ENCODE measurements around the gene ZC3H12D. TPM values are rescaled to one million over a fixed set of nuclear protein-coding genes. Genes with fewer than 3 reads are reported as not detected.

Gene ZC3H12D
- 1 to 10 TPM; 2.0 to 4.0 (median 3.1) TPM for polyA plus RNA-seq
- long read RNA-seq, donor 1: 0 reads
- long read RNA-seq, donor 2, full-length matches to known transcripts: 1 of 1 reads
- long read RNA-seq, donor 2, partial matches to known transcripts: 0 of 1 reads
- long read RNA-seq, donor 2, other reads (novel, unspliced or antisense): 0 of 1 reads
- long read RNA-seq, donor 3: 0 reads
- long read RNA-seq, donor 4: 0 reads
- long read RNA-seq, donor 5: 0 reads
- long read RNA-seq, donor 6: 0 reads
- long read RNA-seq, donor 7: 0 reads
- long read RNA-seq, donor 8: 0 reads
- long read RNA-seq, donor 9: 0 reads
- long read RNA-seq, donor 10: 0 reads

DNA sequence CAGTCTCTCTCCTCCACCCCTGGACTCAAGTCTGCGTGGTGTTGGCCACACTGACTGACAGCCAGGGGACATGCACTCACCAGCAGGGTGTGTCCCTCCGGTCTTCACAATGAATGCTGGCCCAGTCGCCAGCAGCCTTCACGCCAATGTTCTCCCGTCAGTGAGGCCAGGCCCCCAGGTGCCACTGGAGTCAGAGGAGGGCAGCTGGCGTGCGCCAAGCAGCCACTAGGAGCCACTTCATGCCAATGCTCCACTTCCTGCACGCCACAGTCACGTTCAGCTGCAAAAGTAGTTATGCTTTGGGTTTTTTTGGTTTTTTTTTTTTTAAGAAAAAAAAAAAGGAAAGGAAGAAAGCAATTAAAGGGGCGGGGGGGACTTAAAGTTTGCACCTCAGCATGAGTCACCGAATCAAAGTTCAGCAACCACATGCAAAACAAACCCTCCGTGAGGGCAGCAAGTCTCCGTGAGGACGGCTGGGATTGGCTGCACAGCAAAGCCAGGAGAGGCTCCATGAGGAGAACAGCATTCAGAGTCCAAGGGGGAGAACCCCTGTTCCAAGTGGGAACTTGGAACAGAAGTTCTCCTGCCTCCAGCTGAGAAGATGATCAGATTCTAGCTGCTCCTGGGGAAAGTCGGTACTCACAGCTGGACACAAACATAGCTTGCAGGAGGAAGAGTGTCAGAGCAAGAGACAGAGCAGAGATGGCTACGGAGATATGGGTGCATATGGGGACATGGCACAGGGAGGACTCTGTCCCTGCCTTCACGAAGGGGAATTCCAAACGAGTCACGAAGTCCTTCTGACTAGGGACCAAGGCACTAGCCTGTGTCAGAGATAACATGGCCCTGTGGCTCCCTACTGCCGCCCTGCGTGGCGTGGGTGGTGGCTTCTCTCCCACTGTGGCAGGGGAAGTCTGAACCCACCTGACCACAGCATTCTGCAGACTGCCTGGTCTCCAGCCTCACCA, at the start of gene ZC3H12D:
TSS of gene ZC3H12D (minus strand) at position 282 of the 968 bp plus-strand sequence. CDS start 10,471 bp downstream, outside the sequence.
- DNase-seq (peak; percentile 94 to 96), FAIRE-seq (no peak)
- H3K27ac ChIP-seq (ENCODE audit: low read depth in 1 of 3, low read length in 2 of 3): peak within 1 kb of the TSS; percentile 90 to 92 (median 92)
- H3K4me3 ChIP-seq (ENCODE audit: low read depth in 1 of 3, low read length in 3 of 3): peak within 1 kb of the TSS in 2 of 3 donors; percentile 27 to 52
- peaks cover 6 to 40% (median 7%) of the 10 kb centered on the region in 3 donors for H3K4me1 ChIP-seq (ENCODE audit: control insufficient read depth in 3 of 3, insufficient read depth in 2 of 3, low read depth in 1 of 3, low read length in 2 of 3)
- no peaks in the 10 kb centered on the region for H3K9me3 ChIP-seq (ENCODE audit: control insufficient read depth in 2 of 2, insufficient read depth in 1 of 2, low read depth in 1 of 2, low read length in 1 of 2)
- H3K27me3 ChIP-seq (ENCODE audit: control insufficient read depth in 3 of 3, insufficient read depth in 3 of 3, low read length in 3 of 3): no peaks in the 10 kb centered on the region
- no peaks in the 10 kb centered on the region for H3K36me3 ChIP-seq (ENCODE audit: control insufficient read depth in 3 of 3, insufficient read depth in 2 of 3, low read depth in 1 of 3, low read length in 3 of 3)
- 6 to 26% (median 12%) methylated on average over 22 of the region's 22 CpGs for WGBS, 3 donors

DNA sequence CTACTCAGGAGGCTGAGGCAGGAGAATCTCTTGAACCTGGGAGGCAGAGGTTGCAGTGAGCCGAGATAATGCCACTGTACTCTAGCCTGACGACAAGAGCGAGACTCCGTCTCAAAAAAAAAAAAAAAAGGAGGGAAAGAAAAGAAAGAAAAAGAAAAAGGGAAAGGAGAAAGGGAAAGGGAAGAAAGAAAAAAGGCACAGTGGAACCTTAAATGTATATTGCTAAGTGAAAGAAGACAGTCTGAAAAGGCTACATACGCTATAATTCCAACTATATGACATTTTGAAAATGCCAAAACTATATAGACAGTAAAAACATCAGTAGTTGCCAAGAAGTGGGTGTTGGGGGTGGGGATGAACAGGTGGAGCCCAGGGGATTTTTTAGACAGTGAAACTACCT, 44.8 kb upstream of the ZC3H12D start:
- no peak overlapping the region for H3K4me3 ChIP-seq (ENCODE audit: low read depth in 1 of 3, low read length in 3 of 3)
- no peak for FAIRE-seq
- no peaks in the 10 kb centered on the region for H3K27me3 ChIP-seq (ENCODE audit: control insufficient read depth in 3 of 3, insufficient read depth in 3 of 3, low read length in 3 of 3)
- no peak overlapping the region for H3K27ac ChIP-seq (ENCODE audit: low read depth in 1 of 3, low read length in 2 of 3)
- no peaks in the 10 kb centered on the region for H3K9me3 ChIP-seq (ENCODE audit: control insufficient read depth in 2 of 2, insufficient read depth in 1 of 2, low read depth in 1 of 2, low read length in 1 of 2)
- DNase-seq: no peak
- no peaks in the 10 kb centered on the region for H3K4me1 ChIP-seq (ENCODE audit: control insufficient read depth in 3 of 3, insufficient read depth in 2 of 3, low read depth in 1 of 3, low read length in 2 of 3)
- WGBS, 3 donors: 93 to 97% (median 97%) methylated on average over 5 of the region's 5 CpGs
- peaks cover 4 to 45% (median 12%) of the 10 kb centered on the region in 3 donors for H3K36me3 ChIP-seq (ENCODE audit: control insufficient read depth in 3 of 3, insufficient read depth in 2 of 3, low read depth in 1 of 3, low read length in 3 of 3)

DNA sequence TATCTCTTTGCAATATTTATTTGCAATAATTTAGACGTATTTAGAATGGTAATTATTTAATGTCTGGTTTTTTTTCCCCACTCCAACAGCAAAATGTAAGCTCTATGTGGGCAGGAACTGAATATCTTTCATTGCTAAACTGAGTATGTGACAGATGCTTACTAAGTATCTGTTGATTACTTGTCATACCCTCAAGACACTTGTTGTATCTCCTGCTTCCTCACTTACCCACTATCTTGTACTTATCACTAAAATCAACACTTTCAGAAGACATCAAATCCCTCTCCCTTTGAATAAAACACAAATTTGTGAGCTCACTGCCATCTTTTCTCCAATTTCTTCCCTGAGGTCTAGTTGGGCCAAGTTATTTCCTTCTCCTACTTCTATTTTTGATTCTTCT, 30.7 kb upstream of the ZC3H12D start:
- H3K36me3 ChIP-seq (ENCODE audit: control insufficient read depth in 3 of 3, insufficient read depth in 2 of 3, low read depth in 1 of 3, low read length in 3 of 3): peaks cover 3 to 9% (median 4%) of the 10 kb centered on the region in 3 donors
- DNase-seq (no peak), FAIRE-seq (no peak)
- no peaks in the 10 kb centered on the region for H3K27me3 ChIP-seq (ENCODE audit: control insufficient read depth in 3 of 3, insufficient read depth in 3 of 3, low read length in 3 of 3)
- H3K4me1 ChIP-seq (ENCODE audit: control insufficient read depth in 3 of 3, insufficient read depth in 2 of 3, low read depth in 1 of 3, low read length in 2 of 3): no peaks in the 10 kb centered on the region
- 83 to 97% (median 96%) methylated on average over 1 of the region's 1 CpG for WGBS, 3 donors
- no peak overlapping the region for H3K4me3 ChIP-seq (ENCODE audit: low read depth in 1 of 3, low read length in 3 of 3)
- H3K27ac ChIP-seq (ENCODE audit: low read depth in 1 of 3, low read length in 2 of 3): no peak overlapping the region
- H3K9me3 ChIP-seq (ENCODE audit: control insufficient read depth in 2 of 2, insufficient read depth in 1 of 2, low read depth in 1 of 2, low read length in 1 of 2): no peaks in the 10 kb centered on the region

GRCh38 chr6:149513915-149514314, 29.1 kb upstream of the ZC3H12D start:
- H3K27ac ChIP-seq (ENCODE audit: low read depth in 1 of 3, low read length in 2 of 3): no peak overlapping the region
- no peaks in the 10 kb centered on the region for H3K9me3 ChIP-seq (ENCODE audit: control insufficient read depth in 2 of 2, insufficient read depth in 1 of 2, low read depth in 1 of 2, low read length in 1 of 2)
- H3K4me1 ChIP-seq (ENCODE audit: control insufficient read depth in 3 of 3, insufficient read depth in 2 of 3, low read depth in 1 of 3, low read length in 2 of 3): no peaks in the 10 kb centered on the region
- 86 to 92% (median 91%) methylated on average over 5 of the region's 5 CpGs for WGBS, 3 donors
- H3K36me3 ChIP-seq (ENCODE audit: control insufficient read depth in 3 of 3, insufficient read depth in 2 of 3, low read depth in 1 of 3, low read length in 3 of 3): peaks cover 3 to 14% (median 4%) of the 10 kb centered on the region in 3 donors
- no peak overlapping the region for H3K4me3 ChIP-seq (ENCODE audit: low read depth in 1 of 3, low read length in 3 of 3)
- DNase-seq (no peak), FAIRE-seq (no peak)
- no peaks in the 10 kb centered on the region for H3K27me3 ChIP-seq (ENCODE audit: control insufficient read depth in 3 of 3, insufficient read depth in 3 of 3, low read length in 3 of 3)

- Histone ChIP-seq H3K4me3 (ENCODE audit: low read depth in 1 of 3, low read length in 3 of 3) (no peak overlapping the region), H3K27ac (ENCODE audit: low read depth in 1 of 3, low read length in 2 of 3) (no peak overlapping the region), H3K27me3 (ENCODE audit: control insufficient read depth in 3 of 3, insufficient read depth in 3 of 3, low read length in 3 of 3) (no peaks in the 10 kb centered on the region), H3K36me3 (ENCODE audit: control insufficient read depth in 3 of 3, insufficient read depth in 2 of 3, low read depth in 1 of 3, low read length in 3 of 3) (peaks cover 4 to 20% (median 6%) of the 10 kb centered on the region in 3 donors), H3K4me1 (ENCODE audit: control insufficient read depth in 3 of 3, insufficient read depth in 2 of 3, low read depth in 1 of 3, low read length in 2 of 3) (no peaks in the 10 kb centered on the region), H3K9me3 (ENCODE audit: control insufficient read depth in 2 of 2, insufficient read depth in 1 of 2, low read depth in 1 of 2, low read length in 1 of 2) (no peaks in the 10 kb centered on the region)
- no peak for FAIRE-seq
- DNase-seq: no peak
- WGBS, 3 donors: 85 to 91% (median 89%) methylated on average over 4 of the region's 4 CpGs
Measured at GRCh38 chr6:149510793-149511512, 26.1 kb upstream of the ZC3H12D start.

DNA sequence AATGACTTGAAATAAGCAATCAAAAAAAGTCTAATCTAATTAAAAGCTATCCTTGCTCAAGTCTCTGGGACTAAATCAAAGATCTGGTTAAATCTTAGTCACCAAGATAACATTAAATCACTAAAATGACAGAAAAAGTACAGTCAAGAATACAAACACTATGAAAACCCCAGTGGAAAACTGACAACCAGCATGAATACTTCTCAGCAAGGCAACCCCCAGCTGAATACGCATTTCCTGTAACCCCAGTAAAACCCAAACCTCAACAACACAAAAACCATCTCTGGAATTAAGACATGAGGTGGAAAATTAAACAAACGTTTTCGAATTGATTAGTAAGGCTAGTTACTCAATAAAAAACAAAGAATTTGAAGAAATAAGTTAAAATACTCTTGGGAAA, 23.7 kb upstream of the ZC3H12D start:
- no peak for FAIRE-seq
- H3K27ac ChIP-seq (ENCODE audit: low read depth in 1 of 3, low read length in 2 of 3): no peak overlapping the region
- DNase-seq: peak in 1 of 2 donors; percentile 5
- H3K4me3 ChIP-seq (ENCODE audit: low read depth in 1 of 3, low read length in 3 of 3): no peak overlapping the region
- WGBS, 3 donors: 63 to 87% (median 76%) methylated on average over 3 of the region's 3 CpGs
- no peaks in the 10 kb centered on the region for H3K9me3 ChIP-seq (ENCODE audit: control insufficient read depth in 2 of 2, insufficient read depth in 1 of 2, low read depth in 1 of 2, low read length in 1 of 2)
- no peaks in the 10 kb centered on the region for H3K27me3 ChIP-seq (ENCODE audit: control insufficient read depth in 3 of 3, insufficient read depth in 3 of 3, low read length in 3 of 3)
- H3K4me1 ChIP-seq (ENCODE audit: control insufficient read depth in 3 of 3, insufficient read depth in 2 of 3, low read depth in 1 of 3, low read length in 2 of 3): no peaks in the 10 kb centered on the region
- H3K36me3 ChIP-seq (ENCODE audit: control insufficient read depth in 3 of 3, insufficient read depth in 2 of 3, low read depth in 1 of 3, low read length in 3 of 3): peaks cover 6 to 17% (median 6%) of the 10 kb centered on the region in 3 donors

- WGBS, 3 donors: 86 to 96% (median 95%) methylated on average over 2 of the region's 2 CpGs
- H3K4me3 ChIP-seq (ENCODE audit: low read depth in 1 of 3, low read length in 3 of 3): no peak overlapping the region
- no peaks in the 10 kb centered on the region for H3K9me3 ChIP-seq (ENCODE audit: control insufficient read depth in 2 of 2, insufficient read depth in 1 of 2, low read depth in 1 of 2, low read length in 1 of 2)
- DNase-seq: no peak
- H3K36me3 ChIP-seq (ENCODE audit: control insufficient read depth in 3 of 3, insufficient read depth in 2 of 3, low read depth in 1 of 3, low read length in 3 of 3): peaks cover 3 to 9% (median 6%) of the 10 kb centered on the region in 3 donors
- H3K27me3 ChIP-seq (ENCODE audit: control insufficient read depth in 3 of 3, insufficient read depth in 3 of 3, low read length in 3 of 3): no peaks in the 10 kb centered on the region
- H3K27ac ChIP-seq (ENCODE audit: low read depth in 1 of 3, low read length in 2 of 3): no peak overlapping the region
- FAIRE-seq: no peak
- no peaks in the 10 kb centered on the region for H3K4me1 ChIP-seq (ENCODE audit: control insufficient read depth in 3 of 3, insufficient read depth in 2 of 3, low read depth in 1 of 3, low read length in 2 of 3)
Measured at GRCh38 chr6:149503872-149504271, 19.1 kb upstream of the ZC3H12D start.

GRCh38 chr6:149503276-149503675, 18.5 kb upstream of the ZC3H12D start:
- no peak overlapping the region for H3K27ac ChIP-seq (ENCODE audit: low read depth in 1 of 3, low read length in 2 of 3)
- H3K36me3 ChIP-seq (ENCODE audit: control insufficient read depth in 3 of 3, insufficient read depth in 2 of 3, low read depth in 1 of 3, low read length in 3 of 3): peaks cover 3 to 9% (median 6%) of the 10 kb centered on the region in 3 donors
- H3K9me3 ChIP-seq (ENCODE audit: control insufficient read depth in 2 of 2, insufficient read depth in 1 of 2, low read depth in 1 of 2, low read length in 1 of 2): no peaks in the 10 kb centered on the region
- 87 to 93% (median 90%) methylated on average over 2 of the region's 2 CpGs for WGBS, 3 donors
- FAIRE-seq (no peak), DNase-seq (no peak)
- H3K4me1 ChIP-seq (ENCODE audit: control insufficient read depth in 3 of 3, insufficient read depth in 2 of 3, low read depth in 1 of 3, low read length in 2 of 3): no peaks in the 10 kb centered on the region
- H3K27me3 ChIP-seq (ENCODE audit: control insufficient read depth in 3 of 3, insufficient read depth in 3 of 3, low read length in 3 of 3): no peaks in the 10 kb centered on the region
- H3K4me3 ChIP-seq (ENCODE audit: low read depth in 1 of 3, low read length in 3 of 3): no peak overlapping the region
